GM18519 (cell line): ENCODE measurements around the gene ZBTB16.
A peak's percentile ranks its signal among the peaks of the same experiment; 100 is the strongest.

ENCODE experiments used
- ATAC-seq: cut with Tn5 transposase; IDR thresholded peaks from one replicate; pipeline ENCODE4 v1.9.1; 2021; ENCODE audit warnings: mild to moderate bottlenecking, moderate library complexity; ENCODE audit not compliant: unreplicated experiment, low FRiP score

Gene ZBTB16

GRCh38 chr11:114145166-114145775 is 85.8 kb downstream of the ZBTB16 start:
- no peak for ATAC-seq

- no peak for ATAC-seq
These were observed 88.0 kb downstream of the ZBTB16 start for GRCh38 chr11:114147375-114148012.

GRCh38 chr11:114148013-114148382 is 88.5 kb downstream of the ZBTB16 start:
- no peak for ATAC-seq

- no peak for ATAC-seq
These were observed 90.3 kb downstream of the ZBTB16 start for GRCh38 chr11:114149689-114150407.

GRCh38 chr11:114150671-114151070 is 91.2 kb downstream of the ZBTB16 start:
- ATAC-seq, result no peak

GRCh38 chr11:114151631-114152030 is 92.1 kb downstream of the ZBTB16 start:
- ATAC-seq, result no peak

- ATAC-seq, result no peak
These were observed 92.7 kb downstream of the ZBTB16 start for GRCh38 chr11:114152162-114152561.

- no peak for ATAC-seq
These were observed 93.3 kb downstream of the ZBTB16 start for GRCh38 chr11:114152785-114153184.

- no peak for ATAC-seq
These were observed 93.7 kb downstream of the ZBTB16 start for GRCh38 chr11:114153224-114153623.

GRCh38 chr11:114154271-114155047 is 94.9 kb downstream of the ZBTB16 start:
- ATAC-seq, result no peak

- no peak for ATAC-seq
These were observed 95.6 kb downstream of the ZBTB16 start for GRCh38 chr11:114155116-114155515.

- no peak for ATAC-seq
These were observed 96.6 kb downstream of the ZBTB16 start for GRCh38 chr11:114156131-114156581.

GRCh38 chr11:114156782-114157181 is 97.3 kb downstream of the ZBTB16 start:
- ATAC-seq, result no peak

GRCh38 chr11:114157476-114158050 is 98.1 kb downstream of the ZBTB16 start:
- no peak for ATAC-seq

- ATAC-seq, result no peak
These were observed 98.9 kb downstream of the ZBTB16 start for GRCh38 chr11:114158421-114158820.

GRCh38 chr11:114158886-114159285 is 99.4 kb downstream of the ZBTB16 start:
- no peak for ATAC-seq

GRCh38 chr11:114159320-114159719 is 99.8 kb downstream of the ZBTB16 start:
- ATAC-seq, result no peak

- ATAC-seq, result peak; percentile 72
These were observed 100.5 kb downstream of the ZBTB16 start for GRCh38 chr11:114159802-114160632.

GRCh38 chr11:114160894-114161293 is 101.4 kb downstream of the ZBTB16 start:
- ATAC-seq, result no peak
